Epithelial cell of proximal tubule (primary cell): Measurements from ENCODE around the gene BCKDK. TPM values are rescaled to one million over a fixed set of nuclear protein-coding genes. Genes with fewer than 3 reads are reported as not detected.
A peak's percentile ranks its signal among the peaks of the same experiment; 100 is the strongest.
"Not testable (repeated sequence)": the region's sequence is repeated elsewhere in the genome, so short reads cannot be mapped to it uniquely, and the experiment has no call there.

ENCODE experiments used
- DNase-seq: peaks from one replicate; pipeline ENCODE4 v3.0.0-alpha.2; 2011; ENCODE audit warnings: low read depth
- H3K4me3 ChIP-seq: 2 replicates; pipeline ENCODE4 v1.5.1; 2011; ENCODE audit warnings: low read depth, mild to moderate bottlenecking, low read length
- CTCF ChIP-seq: conservative IDR thresholded peaks from 2 replicates; pipeline ENCODE4 v1.5.1; 2012; ENCODE audit warnings: low read depth, mild to moderate bottlenecking, low read length
- total RNA-seq: library from RNA; depleted of rRNA; stranded (reverse); fragments of >200 nt; gene quantifications from 2 replicates; pipeline ENCODE4 v1.2.3, GENCODE V29; 2015

Gene BCKDK
- total RNA-seq, 1 donor from 2014 or later = 78.2 TPM

GRCh38 chr16:31138621-31139578, 30.7 kb downstream of the BCKDK start:
- peak; percentile 20 for DNase-seq
- H3K4me3 ChIP-seq = peak overlapping the region; percentile 42
- TF ChIP-seq CTCF = no peak

GRCh38 chr16:31141071-31141469, 32.9 kb downstream of the BCKDK start:
- not testable (repeated sequence) for H3K4me3 ChIP-seq, DNase-seq

GRCh38 chr16:31141489-31142108, 33.4 kb downstream of the BCKDK start:
- no peak for TF ChIP-seq CTCF
- peak; percentile 54 for DNase-seq
- peak overlapping the region; percentile 33 for H3K4me3 ChIP-seq

GRCh38 chr16:31142109-31143010, 34.2 kb downstream of the BCKDK start:
- peak overlapping the region; percentile 45 for H3K4me3 ChIP-seq
- TF ChIP-seq CTCF = peak; percentile 82
- DNase-seq = peak; percentile 66

- H3K4me3 ChIP-seq = peak overlapping the region; percentile 45
- no peak for TF ChIP-seq CTCF
- no peak for DNase-seq
These were observed 35.0 kb downstream of the BCKDK start for GRCh38 chr16:31143011-31143693.

GRCh38 chr16:31143694-31144148, 35.5 kb downstream of the BCKDK start:
- TF ChIP-seq CTCF = no peak
- no peak for DNase-seq
- no peak overlapping the region for H3K4me3 ChIP-seq

GRCh38 chr16:31144418-31144817, 36.2 kb downstream of the BCKDK start:
- not testable (repeated sequence) for DNase-seq, H3K4me3 ChIP-seq
